PC-9 (cell line): Measurements from ENCODE around the gene SNCAIP. TPM values are rescaled to one million over a fixed set of nuclear protein-coding genes. Genes with fewer than 3 reads are reported as not detected.

Source experiments
- BruUV-seq: library from RNA; stranded (reverse); fragments of 400-500 nt; replicated peaks from 2 replicates; lab custom pipeline; 2021; lab: Mats Ljungman, UMichigan
- CTCF ChIA-PET: fragments of 300-600 bp; sonication (Branson Sonifier 250); formaldehyde crosslinking; loops from one replicate; lab custom pipeline; 2022; ENCODE audit warnings: antibody characterized with exemption; lab: Charles Lee
- POLR2A ChIA-PET: fragments of 300-600 bp; sonication (Branson Sonifier 250); formaldehyde crosslinking; loops from one replicate; lab custom pipeline; 2022; ENCODE audit warnings: antibody characterized with exemption; ENCODE audit not compliant: unreplicated experiment; lab: Charles Lee
- DNase-seq, 2 experiments: peaks; one replicate each; pipeline versions ENCODE4 v3.0.0 to v3.0.0-alpha.2; 2015 to 2022; ENCODE audit warnings: mixed read lengths in 1 of 2
- H2AFZ ChIP-seq: fragments of 200-600 bp; sonication (generic); 2 replicates; pipeline ENCODE4 v1.8.1; 2017; ENCODE audit warnings: antibody characterized with exemption
- H3F3A ChIP-seq: fragments of 200-600 bp; sonication (generic); 2 replicates; pipeline ENCODE4 v1.8.1; 2017; ENCODE audit warnings: antibody characterized with exemption, mild to moderate bottlenecking, low read depth; ENCODE audit not compliant: insufficient read depth
- H3K27ac ChIP-seq: fragments of 200-600 bp; sonication (generic); 2 replicates; pipeline ENCODE4 v1.6.1; 2016; ENCODE audit warnings: mixed run types
- H3K27me3 ChIP-seq: fragments of 200-600 bp; sonication (generic); 2 replicates; pipeline ENCODE4 v1.6.1; 2016; ENCODE audit warnings: low read depth, mixed run types; ENCODE audit not compliant: insufficient read depth
- H3K36me3 ChIP-seq: fragments of 200-600 bp; sonication (generic); 2 replicates; pipeline ENCODE4 v1.6.1; 2016; ENCODE audit warnings: low read depth, mixed run types
- H3K4me1 ChIP-seq: fragments of 200-600 bp; sonication (generic); replicated peaks from 2 replicates; pipeline ENCODE4 v1.6.1; 2016; ENCODE audit warnings: mixed run types; ENCODE audit not compliant: insufficient read depth
- H3K4me2 ChIP-seq: fragments of 200-600 bp; sonication (generic); 2 replicates; pipeline ENCODE4 v1.6.1; 2017; ENCODE audit warnings: mixed run types
- H3K4me3 ChIP-seq: fragments of 200-600 bp; sonication (generic); 2 replicates; pipeline ENCODE4 v1.6.1; 2016; ENCODE audit warnings: mixed run types
- H3K79me2 ChIP-seq: fragments of 200-600 bp; sonication (generic); 2 replicates; pipeline ENCODE4 v1.6.1; 2017; ENCODE audit warnings: low read depth, mixed run types
- H3K9me2 ChIP-seq: fragments of 200-600 bp; sonication (generic); 2 replicates; pipeline ENCODE4 v1.8.1; 2017; ENCODE audit warnings: mild to moderate bottlenecking; ENCODE audit not compliant: insufficient read depth
- H3K9me3 ChIP-seq: fragments of 200-600 bp; sonication (generic); 2 replicates; pipeline ENCODE4 v1.8.1; 2016; ENCODE audit warnings: low read depth; ENCODE audit not compliant: insufficient read depth
- H4K20me1 ChIP-seq: fragments of 200-600 bp; sonication (generic); 2 replicates; pipeline ENCODE4 v1.8.1; 2017; ENCODE audit not compliant: insufficient read depth
- CTCF ChIP-seq: fragments of 200-600 bp; sonication (generic); conservative IDR thresholded peaks from 2 replicates; pipeline ENCODE4 v1.6.1; 2017; ENCODE audit warnings: mixed run types, antibody characterized with exemption, mild to moderate bottlenecking, moderate library complexity
- EZH2 ChIP-seq: fragments of 200-600 bp; sonication (generic); IDR thresholded peaks from 2 replicates; pipeline ENCODE4 v1.8.0; 2017; ENCODE audit warnings: antibody characterized with exemption, low read depth
- intact Hi-C: fragments of 100-400 bp; cut with micrococcal nuclease; formaldehyde crosslinking; loops from one replicate; pipeline ENCODE4 v1.10.0; 2022; ENCODE audit not compliant: unreplicated experiment
- total RNA-seq: library from RNA; stranded (reverse); gene quantifications from 2 replicates; pipeline ENCODE4 v1.2.3, GENCODE V29; 2021

The SNCAIP gene
- total RNA-seq, 1 experiment from 2014 or later: not detected

GRCh38 chr5:122415801-122416120 is 103.7 kb downstream of the SNCAIP start:
- H2AFZ ChIP-seq: no peak overlapping the region

GRCh38 chr5:122419142-122419894 is 107.3 kb downstream of the SNCAIP start:
- no peaks in the 10 kb centered on the region for H3K79me2 ChIP-seq
- H2AFZ ChIP-seq: no peak overlapping the region
- peak in 1 of 2 experiments; percentile 43 for DNase-seq
- TF ChIP-seq EZH2 (no peak), CTCF (no peak)
- BruUV-seq: no TSS peak
- POLR2A ChIA-PET: no interaction called here
- no peaks in the 10 kb centered on the region for H3K9me3 ChIP-seq
- no peaks in the 10 kb centered on the region for H4K20me1 ChIP-seq
- H3K27me3 ChIP-seq: peaks cover 3% of the 10 kb centered on the region; the same call in 1 of the 2 replicates
- no peaks in the 10 kb centered on the region; the same call in 1 of the 2 replicates for H3K9me2 ChIP-seq
- H3K36me3 ChIP-seq: no peaks in the 10 kb centered on the region
- H3K4me2 ChIP-seq: no peak overlapping the region
- CTCF ChIA-PET: no interaction called here
- no peaks in the 10 kb centered on the region for H3F3A ChIP-seq
- H3K4me3 ChIP-seq: no peak overlapping the region
- intact Hi-C loops: no loop called here
- no peak overlapping the region for H3K27ac ChIP-seq
- H3K4me1 ChIP-seq: no peaks in the 10 kb centered on the region

More at GRCh38 chr5:122415801-122416120, 103.7 kb downstream of the SNCAIP start:
- no TSS peak for BruUV-seq
- Histone ChIP-seq H3K79me2 (no peaks in the 10 kb centered on the region), H3K4me1 (no peaks in the 10 kb centered on the region), H3K4me3 (no peak overlapping the region), H4K20me1 (no peaks in the 10 kb centered on the region), H3K9me3 (no peaks in the 10 kb centered on the region), H3K27ac (no peak overlapping the region), H3F3A (no peaks in the 10 kb centered on the region), H3K27me3 (peaks cover 3% of the 10 kb centered on the region; the same call in 1 of the 2 replicates), H3K4me2 (no peak overlapping the region), H3K36me3 (no peaks in the 10 kb centered on the region), H3K9me2 (no peaks in the 10 kb centered on the region; the same call in 1 of the 2 replicates)
- no peak for DNase-seq
- no peak for TF ChIP-seq EZH2
- peak; percentile 13; the same call in 1 of the 2 replicates for TF ChIP-seq CTCF
- ChIA-PET POLR2A (no interaction called here), CTCF (no interaction called here)
- intact Hi-C loops: loop anchor here (2.0 kb wide), 1 partner anchor 219 kb away; no protein-coding TSS in a partner anchor

DNA sequence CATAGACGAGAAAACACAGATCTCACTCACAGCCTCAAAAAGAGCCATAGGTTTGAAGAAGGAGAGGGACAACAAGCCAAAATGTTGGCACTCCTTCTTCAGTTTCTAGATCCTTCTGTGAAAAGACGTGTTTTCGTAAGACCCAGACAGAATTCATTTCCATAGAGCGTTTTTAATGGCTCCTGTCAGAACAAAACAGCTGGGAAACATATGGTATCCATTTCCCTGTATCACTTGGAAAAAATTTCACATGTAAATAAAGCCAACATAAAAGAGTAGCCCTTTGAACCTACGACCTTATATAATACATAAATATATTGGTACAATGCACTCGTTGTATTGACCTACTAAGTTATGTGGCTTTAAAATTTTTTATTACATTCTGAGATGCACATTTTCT is 108.1 kb downstream of the SNCAIP start:
- Histone ChIP-seq H3K4me2 (no peak overlapping the region), H3K27me3 (peaks cover 3% of the 10 kb centered on the region; the same call in 1 of the 2 replicates), H2AFZ (no peak overlapping the region), H4K20me1 (no peaks in the 10 kb centered on the region), H3K4me3 (no peak overlapping the region), H3K9me2 (no peaks in the 10 kb centered on the region), H3K36me3 (no peaks in the 10 kb centered on the region), H3F3A (no peaks in the 10 kb centered on the region), H3K4me1 (no peaks in the 10 kb centered on the region), H3K27ac (no peak overlapping the region), H3K9me3 (no peaks in the 10 kb centered on the region), H3K79me2 (no peaks in the 10 kb centered on the region)
- POLR2A ChIA-PET: no interaction called here
- intact Hi-C loops: no loop called here
- CTCF ChIA-PET: no interaction called here
- TF ChIP-seq CTCF (no peak), EZH2 (no peak)
- no TSS peak for BruUV-seq
- no peak for DNase-seq
